ENCODE data around the gene GSTO2.

The GSTO2 gene

DNA sequence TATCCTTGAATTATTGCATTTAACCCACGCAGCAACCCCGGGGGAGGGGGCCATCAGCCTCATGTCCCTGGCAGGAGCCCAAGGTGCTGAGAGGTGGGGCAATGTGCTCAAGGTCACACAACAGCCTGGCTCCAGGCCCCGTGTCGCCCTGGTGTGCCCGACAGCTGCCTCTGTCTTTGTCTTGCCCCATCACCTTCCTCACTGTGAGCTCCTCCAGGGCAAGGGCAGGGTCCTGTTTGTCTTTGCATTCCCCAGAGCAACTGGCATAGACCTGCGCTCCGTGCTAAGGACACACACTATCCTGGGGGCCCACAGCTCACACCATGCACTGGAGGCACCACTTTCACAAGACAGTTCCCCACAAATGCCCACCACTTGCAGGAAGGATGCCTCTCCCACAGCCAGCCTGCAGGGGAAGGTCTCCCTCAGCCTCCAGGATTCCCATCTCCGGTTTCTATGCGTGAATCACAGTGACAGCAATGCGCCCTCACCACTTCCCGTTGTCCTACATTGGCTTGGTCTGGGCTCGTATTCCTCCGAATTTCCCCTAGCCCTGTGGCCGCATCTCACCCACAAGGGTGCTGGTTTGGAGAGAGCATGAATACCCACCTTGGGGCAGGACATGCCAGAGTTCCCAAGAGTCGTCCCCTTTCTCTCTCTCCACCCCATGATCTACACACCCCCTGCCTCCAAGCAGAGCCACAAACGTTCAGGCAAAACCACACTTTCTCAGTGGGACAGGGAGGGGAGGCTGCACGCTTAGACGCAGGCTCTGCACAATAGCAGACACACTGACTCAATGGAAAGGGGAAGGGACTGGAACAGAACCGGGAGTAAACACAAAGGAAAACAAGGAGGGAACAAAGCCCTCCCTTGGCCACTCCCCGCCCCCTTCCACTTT lies 59.0 kb downstream of the GSTO2 start:
- Histone ChIP-seq H3K9me2 (ENCODE audit: low read depth, low read length) (no peaks in the 10 kb centered on the region), H3K36me3 (ENCODE audit: insufficient read depth, low read length) (no peaks in the 10 kb centered on the region; the same call in 1 of the 2 replicates), H3K4me3 (ENCODE audit: low read depth, low read length, poor library complexity, severe bottlenecking) (no peak overlapping the region), H3K27me3 (ENCODE audit: insufficient read depth, low read length) (no peaks in the 10 kb centered on the region), H3K27ac (ENCODE audit: low read depth, low read length, poor library complexity, severe bottlenecking) (no peak overlapping the region), H2AFZ (ENCODE audit: low read length) (no peak overlapping the region), H3F3A (ENCODE audit: insufficient read depth, low read length) (no peaks in the 10 kb centered on the region), H3K4me1 (ENCODE audit: insufficient read depth, low read length, severe bottlenecking) (peaks cover 21% of the 10 kb centered on the region), H3K9me3 (ENCODE audit: low read length) (no peaks in the 10 kb centered on the region), H3K4me2 (ENCODE audit: low read length) (no peak overlapping the region), H3K9ac (ENCODE audit: low read length) (no peak overlapping the region), H3K79me2 (ENCODE audit: insufficient read depth, low read length) (no peaks in the 10 kb centered on the region), H4K20me1 (ENCODE audit: insufficient read depth, low read length) (no peaks in the 10 kb centered on the region)
- TF ChIP-seq, protein P1, sequence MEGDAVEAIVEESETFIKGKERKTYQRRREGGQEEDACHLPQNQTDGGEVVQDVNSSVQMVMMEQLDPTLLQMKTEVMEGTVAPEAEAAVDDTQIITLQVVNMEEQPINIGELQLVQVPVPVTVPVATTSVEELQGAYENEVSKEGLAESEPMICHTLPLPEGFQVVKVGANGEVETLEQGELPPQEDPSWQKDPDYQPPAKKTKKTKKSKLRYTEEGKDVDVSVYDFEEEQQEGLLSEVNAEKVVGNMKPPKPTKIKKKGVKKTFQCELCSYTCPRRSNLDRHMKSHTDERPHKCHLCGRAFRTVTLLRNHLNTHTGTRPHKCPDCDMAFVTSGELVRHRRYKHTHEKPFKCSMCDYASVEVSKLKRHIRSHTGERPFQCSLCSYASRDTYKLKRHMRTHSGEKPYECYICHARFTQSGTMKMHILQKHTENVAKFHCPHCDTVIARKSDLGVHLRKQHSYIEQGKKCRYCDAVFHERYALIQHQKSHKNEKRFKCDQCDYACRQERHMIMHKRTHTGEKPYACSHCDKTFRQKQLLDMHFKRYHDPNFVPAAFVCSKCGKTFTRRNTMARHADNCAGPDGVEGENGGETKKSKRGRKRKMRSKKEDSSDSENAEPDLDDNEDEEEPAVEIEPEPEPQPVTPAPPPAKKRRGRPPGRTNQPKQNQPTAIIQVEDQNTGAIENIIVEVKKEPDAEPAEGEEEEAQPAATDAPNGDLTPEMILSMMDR (IDR thresholded peaks at IDR 0.05; ENCODE audit: low read length), result no peak
- TF ChIP-seq EZH2 (IDR thresholded peaks at IDR 0.05; ENCODE audit: borderline replicate concordance, low read length), result no peak

DNA sequence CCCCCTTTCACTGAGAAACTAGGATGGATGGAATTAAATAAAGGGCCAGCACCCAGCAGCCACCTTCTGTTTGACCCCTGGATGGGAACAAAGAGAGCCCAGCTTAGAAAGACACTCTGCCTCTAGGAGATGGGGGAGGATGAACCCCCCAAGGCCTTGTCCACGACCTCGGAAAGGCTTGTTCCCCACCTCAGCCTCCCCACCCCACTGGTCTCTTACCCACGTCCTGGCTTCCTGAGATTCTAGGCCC lies 59.6 kb downstream of the GSTO2 start:
- no peaks in the 10 kb centered on the region; the same call in 1 of the 2 replicates for H3K36me3 ChIP-seq (ENCODE audit: insufficient read depth, low read length)
- TF ChIP-seq, protein P1 (IDR thresholded peaks at IDR 0.05; ENCODE audit: low read length), result no peak
- TF ChIP-seq EZH2 (IDR thresholded peaks at IDR 0.05; ENCODE audit: borderline replicate concordance, low read length), result no peak
- no peaks in the 10 kb centered on the region for H3K9me3 ChIP-seq (ENCODE audit: low read length)
- H4K20me1 ChIP-seq (ENCODE audit: insufficient read depth, low read length), result no peaks in the 10 kb centered on the region
- H3K4me3 ChIP-seq (ENCODE audit: low read depth, low read length, poor library complexity, severe bottlenecking), result no peak overlapping the region
- H3K9me2 ChIP-seq (ENCODE audit: low read depth, low read length), result no peaks in the 10 kb centered on the region
- no peak overlapping the region for H3K4me2 ChIP-seq (ENCODE audit: low read length)
- H3K27ac ChIP-seq (ENCODE audit: low read depth, low read length, poor library complexity, severe bottlenecking), result no peak overlapping the region
- no peaks in the 10 kb centered on the region for H3K79me2 ChIP-seq (ENCODE audit: insufficient read depth, low read length)
- H3K27me3 ChIP-seq (ENCODE audit: insufficient read depth, low read length), result no peaks in the 10 kb centered on the region
- no peak overlapping the region for H3K9ac ChIP-seq (ENCODE audit: low read length)
- H2AFZ ChIP-seq (ENCODE audit: low read length), result no peak overlapping the region
- H3K4me1 ChIP-seq (ENCODE audit: insufficient read depth, low read length, severe bottlenecking), result peaks cover 21% of the 10 kb centered on the region
- H3F3A ChIP-seq (ENCODE audit: insufficient read depth, low read length), result no peaks in the 10 kb centered on the region

DNA sequence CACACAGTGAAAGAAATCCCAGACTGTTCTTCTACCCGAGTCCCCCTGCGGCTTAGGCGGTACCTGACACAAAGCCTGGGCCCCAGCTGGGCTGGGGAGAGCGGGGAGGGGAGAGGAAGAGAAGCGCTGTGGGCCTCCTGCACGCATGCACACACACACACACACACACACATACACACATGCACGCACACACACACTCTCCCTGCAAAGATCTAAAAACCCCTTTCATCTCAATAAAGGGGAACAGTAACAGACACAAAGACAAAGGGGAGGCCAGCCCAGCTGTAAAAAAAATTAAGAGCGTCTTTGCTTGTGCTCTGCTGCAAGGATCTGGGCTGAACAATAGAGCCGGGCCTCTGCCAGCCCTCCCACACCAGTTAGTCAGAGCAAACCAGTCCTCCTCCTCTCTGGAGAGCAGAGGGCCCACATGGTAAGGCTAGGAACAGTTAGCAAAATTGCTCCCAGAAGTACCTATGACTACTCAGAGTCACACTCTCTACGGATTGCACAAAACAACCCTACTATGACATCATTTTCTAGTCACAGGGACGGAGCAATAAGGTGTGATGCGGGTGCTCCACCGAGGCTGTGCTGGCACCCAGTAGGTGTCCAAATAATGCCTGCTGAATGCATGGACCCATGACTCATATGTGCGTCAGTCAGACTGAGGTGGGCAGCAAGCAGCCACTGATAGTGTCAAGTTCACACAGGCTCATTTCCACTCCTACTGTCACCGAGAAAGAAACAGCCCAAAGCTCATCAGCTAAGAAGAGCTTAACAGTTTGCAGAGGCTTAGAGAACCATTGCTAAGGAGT lies 60.1 kb downstream of the GSTO2 start:
- H3F3A ChIP-seq (ENCODE audit: insufficient read depth, low read length), result no peaks in the 10 kb centered on the region
- H4K20me1 ChIP-seq (ENCODE audit: insufficient read depth, low read length), result no peaks in the 10 kb centered on the region
- no peaks in the 10 kb centered on the region for H3K27me3 ChIP-seq (ENCODE audit: insufficient read depth, low read length)
- H3K36me3 ChIP-seq (ENCODE audit: insufficient read depth, low read length), result no peaks in the 10 kb centered on the region; the same call in 1 of the 2 replicates
- H3K27ac ChIP-seq (ENCODE audit: low read depth, low read length, poor library complexity, severe bottlenecking), result no peak overlapping the region
- H3K4me1 ChIP-seq (ENCODE audit: insufficient read depth, low read length, severe bottlenecking), result peaks cover 19% of the 10 kb centered on the region
- no peak overlapping the region for H3K4me3 ChIP-seq (ENCODE audit: low read depth, low read length, poor library complexity, severe bottlenecking)
- no peak overlapping the region for H2AFZ ChIP-seq (ENCODE audit: low read length)
- no peak overlapping the region for H3K4me2 ChIP-seq (ENCODE audit: low read length)
- no peak for TF ChIP-seq EZH2 (IDR thresholded peaks at IDR 0.05; ENCODE audit: borderline replicate concordance, low read length)
- TF ChIP-seq, protein P1 (IDR thresholded peaks at IDR 0.05; ENCODE audit: low read length), result no peak
- H3K79me2 ChIP-seq (ENCODE audit: insufficient read depth, low read length), result no peaks in the 10 kb centered on the region
- no peak overlapping the region for H3K9ac ChIP-seq (ENCODE audit: low read length)
- no peaks in the 10 kb centered on the region for H3K9me3 ChIP-seq (ENCODE audit: low read length)
- no peaks in the 10 kb centered on the region for H3K9me2 ChIP-seq (ENCODE audit: low read depth, low read length)
